ENCODE results near the gene EEF1AKMT2.

DNA sequence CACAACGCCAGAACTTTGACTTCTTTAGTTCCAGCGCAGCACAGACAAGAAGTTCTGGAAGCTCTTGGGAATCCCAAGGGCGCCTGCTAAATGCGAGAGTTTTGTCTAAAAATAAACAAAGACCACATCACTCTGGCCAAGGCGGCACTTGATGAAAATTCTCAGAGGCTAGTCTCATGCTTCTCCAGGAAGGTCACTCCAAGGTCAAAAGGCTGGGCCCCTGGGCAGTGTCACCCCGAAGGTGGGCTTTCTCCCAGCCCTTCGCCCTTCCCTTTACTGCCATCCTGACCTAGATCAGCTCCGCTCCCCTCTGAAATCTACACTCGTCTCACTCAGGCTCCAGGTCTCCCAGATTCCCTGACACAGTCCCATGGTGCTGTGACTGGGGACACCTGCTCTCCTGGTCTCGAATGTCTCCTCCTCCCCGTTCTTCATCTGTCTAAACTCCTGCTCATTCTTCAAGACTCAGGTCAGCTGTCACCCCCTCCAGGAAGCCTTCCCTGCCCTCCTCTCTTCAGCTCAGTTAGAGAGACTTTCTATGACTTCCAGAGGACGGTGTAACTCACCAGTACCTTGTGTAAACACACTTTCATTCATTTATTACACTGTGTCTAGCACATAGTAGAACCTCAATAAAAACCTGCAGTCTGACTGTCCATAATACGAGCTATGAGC, 58.0 kb downstream of the EEF1AKMT2 start:
- TF ChIP-seq ELF4 (IDR thresholded peaks at IDR 0.05), result no peak
- no peak for TF ChIP-seq TARDBP (IDR thresholded peaks at IDR 0.05)
- no peak for TF ChIP-seq ARNT (IDR thresholded peaks at IDR 0.05)

Measured in HEK293T (cell line).